HEK293T (cell line): ENCODE results near the gene CFAP45.

ENCODE experiments used
- ARNT ChIP-seq: fragments of 450-650 bp; IDR thresholded peaks from 2 replicates; pipeline ENCODE4 v1.6.1; 2017; ENCODE audit warnings: mild to moderate bottlenecking
- ELF4 ChIP-seq: fragments of 450-650 bp; IDR thresholded peaks from 2 replicates; pipeline ENCODE4 v1.6.1; 2017; ENCODE audit warnings: antibody characterized with exemption
- FOXA1 ChIP-seq: fragments of 450-650 bp; IDR thresholded peaks from 2 replicates; pipeline ENCODE4 v1.6.1; 2016; ENCODE audit warnings: mild to moderate bottlenecking
- FOXM1 ChIP-seq: fragments of 450-650 bp; IDR thresholded peaks from 2 replicates; pipeline ENCODE4 v1.6.1; 2017; ENCODE audit warnings: mild to moderate bottlenecking, borderline replicate concordance
- LEF1 ChIP-seq: fragments of 450-650 bp; IDR thresholded peaks from 2 replicates; pipeline ENCODE4 v1.6.1; 2017; ENCODE audit warnings: mild to moderate bottlenecking, borderline replicate concordance
- SP1 ChIP-seq: fragments of 450-650 bp; IDR thresholded peaks from 2 replicates; pipeline ENCODE4 v1.6.1; 2017
- SUZ12 ChIP-seq: fragments of 450-650 bp; IDR thresholded peaks from 2 replicates; pipeline ENCODE4 v1.6.1; 2016; ENCODE audit warnings: mild to moderate bottlenecking
- TARDBP ChIP-seq: fragments of 450-650 bp; IDR thresholded peaks from 2 replicates; pipeline ENCODE4 v1.6.1; 2016
- ZNF384 ChIP-seq: fragments of 450-650 bp; IDR thresholded peaks from 2 replicates; pipeline ENCODE4 v1.6.1; 2016

DNA sequence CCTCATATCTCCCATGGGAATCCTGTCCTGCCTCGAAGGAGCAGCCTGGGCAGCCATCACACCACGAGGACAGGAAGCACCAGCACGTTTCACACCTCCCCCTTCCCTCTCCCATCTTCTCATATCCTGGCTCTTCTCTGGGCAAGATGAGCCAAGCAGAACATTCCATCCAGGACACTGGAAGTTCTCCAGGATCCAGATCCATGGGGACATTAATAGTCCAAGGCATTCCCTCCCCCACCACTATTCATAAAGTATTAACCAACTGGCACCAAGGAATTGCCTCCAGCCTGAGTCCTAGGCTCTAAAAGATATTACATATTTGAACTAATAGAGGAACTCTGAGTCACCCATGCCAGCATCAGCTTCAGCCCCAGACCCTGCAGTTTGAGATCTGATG is 64.6 kb downstream of the CFAP45 start:
- TF ChIP-seq SUZ12: no peak
- TF ChIP-seq SP1: no peak
- no peak for TF ChIP-seq TARDBP
- no peak for TF ChIP-seq FOXM1
- TF ChIP-seq ZNF384: no peak
- no peak for TF ChIP-seq ARNT
- no peak for TF ChIP-seq LEF1
- no peak for TF ChIP-seq ELF4
- TF ChIP-seq FOXA1: no peak
